ENCODE measurements around the gene MPG.
"Not testable (repeated sequence)": the region's sequence is repeated elsewhere in the genome, so short reads cannot be mapped to it uniquely, and the experiment has no call there.

MPG gene

GRCh38 chr16:77807-78443 lies at the start of gene MPG:
Gene MPG, plus strand, starts transcription at chr16:78225. Its CDS starts 85 bp downstream, at chr16:78310.
- peak; percentile 80 for DNase-seq (ENCODE audit: low spot score)

- DNase-seq (ENCODE audit: low spot score) = not testable (repeated sequence)
Observed at GRCh38 chr16:30627-31026, 47.4 kb upstream of the MPG start.

- not testable (repeated sequence) for DNase-seq (ENCODE audit: low spot score)
Observed at GRCh38 chr16:33154-33876, 44.7 kb upstream of the MPG start.

GRCh38 chr16:33877-34647 lies 44.0 kb upstream of the MPG start:
- no peak for DNase-seq (ENCODE audit: low spot score)

- DNase-seq (ENCODE audit: low spot score) = no peak
Observed at GRCh38 chr16:34648-34987, 43.4 kb upstream of the MPG start.

- no peak for DNase-seq (ENCODE audit: low spot score)
Observed at GRCh38 chr16:35011-35677, 42.9 kb upstream of the MPG start.

- no peak for DNase-seq (ENCODE audit: low spot score)
Observed at GRCh38 chr16:35678-36305, 42.2 kb upstream of the MPG start.

- DNase-seq (ENCODE audit: low spot score) = no peak
Observed at GRCh38 chr16:36336-36984, 41.6 kb upstream of the MPG start.

- no peak for DNase-seq (ENCODE audit: low spot score)
Observed at GRCh38 chr16:37511-37910, 40.5 kb upstream of the MPG start.

- not testable (repeated sequence) for DNase-seq (ENCODE audit: low spot score)
Observed at GRCh38 chr16:38206-38605, 39.8 kb upstream of the MPG start.

GRCh38 chr16:38941-39892 lies 38.8 kb upstream of the MPG start:
- peak; percentile 62 for DNase-seq (ENCODE audit: low spot score)

GRCh38 chr16:41439-42068 lies 36.5 kb upstream of the MPG start:
- DNase-seq (ENCODE audit: low spot score) = no peak

- DNase-seq (ENCODE audit: low spot score) = no peak
Observed at GRCh38 chr16:42069-42457, 36.0 kb upstream of the MPG start.

- DNase-seq (ENCODE audit: low spot score) = no peak
Observed at GRCh38 chr16:42691-43090, 35.3 kb upstream of the MPG start.

GRCh38 chr16:43294-43693 lies 34.7 kb upstream of the MPG start:
- no peak for DNase-seq (ENCODE audit: low spot score)

- DNase-seq (ENCODE audit: low spot score) = no peak
Observed at GRCh38 chr16:44655-45054, 33.4 kb upstream of the MPG start.

- DNase-seq (ENCODE audit: low spot score) = no peak
Observed at GRCh38 chr16:45454-45853, 32.6 kb upstream of the MPG start.

GRCh38 chr16:46510-46909 lies 31.5 kb upstream of the MPG start:
- DNase-seq (ENCODE audit: low spot score) = not testable (repeated sequence)

- DNase-seq (ENCODE audit: low spot score) = no peak
Observed at GRCh38 chr16:47234-47633, 30.8 kb upstream of the MPG start.
